Retinal pigment epithelial cell (primary cell): ENCODE measurements around the gene CPZ.

Experiments
- DNase-seq: peaks from one replicate; pipeline ENCODE4 v3.0.0-alpha.2; 2010; ENCODE audit warnings: low read depth
- H3K4me3 ChIP-seq: 2 replicates; pipeline ENCODE4 v1.5.1; 2011; ENCODE audit warnings: mild to moderate bottlenecking, low read length, control low read depth, moderate library complexity
- TF ChIP-seq, protein P1 (sequence below): conservative IDR thresholded peaks from 2 replicates; pipeline ENCODE4 v1.5.1; 2011; ENCODE audit warnings: low read depth, low read length, control low read depth, inconsistent platforms

CPZ gene

DNA sequence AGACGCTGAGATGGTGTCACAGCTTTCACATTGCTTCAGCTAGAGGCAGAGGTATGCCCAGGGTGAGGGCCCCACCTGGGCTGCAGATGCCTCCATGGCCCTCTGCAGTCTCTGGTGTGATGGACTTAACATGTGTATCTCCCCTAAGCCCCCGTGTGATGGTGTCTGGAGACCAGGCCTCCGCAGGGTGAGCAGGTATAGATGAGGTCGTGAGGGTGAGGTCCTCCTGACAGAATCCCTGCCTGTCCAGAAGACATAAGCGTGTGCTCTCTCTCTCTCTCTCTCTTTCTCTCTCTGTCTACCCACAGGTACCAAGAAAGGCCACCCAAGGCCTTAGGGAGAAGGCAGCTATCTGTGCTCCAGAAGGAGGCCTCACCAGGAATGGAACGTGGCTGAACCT is 50.9 kb downstream of the CPZ start:
- H3K4me3 ChIP-seq, result no peak overlapping the region
- TF ChIP-seq, protein P1, sequence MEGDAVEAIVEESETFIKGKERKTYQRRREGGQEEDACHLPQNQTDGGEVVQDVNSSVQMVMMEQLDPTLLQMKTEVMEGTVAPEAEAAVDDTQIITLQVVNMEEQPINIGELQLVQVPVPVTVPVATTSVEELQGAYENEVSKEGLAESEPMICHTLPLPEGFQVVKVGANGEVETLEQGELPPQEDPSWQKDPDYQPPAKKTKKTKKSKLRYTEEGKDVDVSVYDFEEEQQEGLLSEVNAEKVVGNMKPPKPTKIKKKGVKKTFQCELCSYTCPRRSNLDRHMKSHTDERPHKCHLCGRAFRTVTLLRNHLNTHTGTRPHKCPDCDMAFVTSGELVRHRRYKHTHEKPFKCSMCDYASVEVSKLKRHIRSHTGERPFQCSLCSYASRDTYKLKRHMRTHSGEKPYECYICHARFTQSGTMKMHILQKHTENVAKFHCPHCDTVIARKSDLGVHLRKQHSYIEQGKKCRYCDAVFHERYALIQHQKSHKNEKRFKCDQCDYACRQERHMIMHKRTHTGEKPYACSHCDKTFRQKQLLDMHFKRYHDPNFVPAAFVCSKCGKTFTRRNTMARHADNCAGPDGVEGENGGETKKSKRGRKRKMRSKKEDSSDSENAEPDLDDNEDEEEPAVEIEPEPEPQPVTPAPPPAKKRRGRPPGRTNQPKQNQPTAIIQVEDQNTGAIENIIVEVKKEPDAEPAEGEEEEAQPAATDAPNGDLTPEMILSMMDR, result no peak
- DNase-seq, result no peak

DNA sequence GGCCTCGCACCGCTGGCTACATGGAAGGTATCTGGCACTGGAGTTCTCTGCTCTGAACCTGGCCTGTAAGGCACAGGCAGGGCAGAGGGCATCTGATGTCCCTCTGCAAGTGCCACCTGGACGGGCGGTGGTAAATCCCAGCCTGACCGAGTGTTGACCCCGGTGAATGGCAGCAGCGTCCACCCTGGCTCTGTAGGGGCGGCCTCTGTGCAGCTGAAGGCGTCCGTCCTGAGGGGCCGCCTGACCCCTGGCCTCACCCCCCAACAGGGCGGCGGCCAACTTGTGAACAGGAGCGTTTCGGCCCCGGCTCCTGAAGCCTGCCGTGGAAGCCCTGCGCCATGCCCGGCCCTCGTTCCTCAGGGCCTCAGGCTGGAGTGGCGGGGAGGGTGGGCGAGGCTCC is 51.4 kb downstream of the CPZ start:
- DNase-seq, result no peak
- TF ChIP-seq, protein P1, result no peak
- H3K4me3 ChIP-seq, result no peak overlapping the region

DNA sequence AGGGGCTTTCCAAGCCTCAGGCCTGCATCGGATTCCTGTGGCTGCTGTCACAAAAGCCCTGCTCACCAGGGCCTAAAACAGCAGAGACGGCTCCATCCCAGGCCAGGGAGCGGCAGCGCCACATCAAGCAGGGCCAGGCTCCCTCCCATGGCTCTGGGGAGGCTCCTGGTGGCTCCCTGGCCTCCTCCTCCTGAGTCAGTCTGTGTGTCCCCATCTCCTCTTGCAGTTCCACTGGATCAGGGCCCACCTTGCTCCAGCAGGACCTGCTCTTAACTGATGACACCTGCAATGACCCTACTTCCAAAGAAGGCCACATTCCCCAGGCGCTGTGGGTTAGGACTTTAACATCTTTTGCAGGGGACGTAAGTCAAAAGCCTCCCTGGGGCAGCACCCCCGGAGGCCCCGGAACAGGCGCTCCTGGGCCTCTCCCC is 51.9 kb downstream of the CPZ start:
- no peak overlapping the region for H3K4me3 ChIP-seq
- TF ChIP-seq, protein P1, result no peak
- no peak for DNase-seq

DNA sequence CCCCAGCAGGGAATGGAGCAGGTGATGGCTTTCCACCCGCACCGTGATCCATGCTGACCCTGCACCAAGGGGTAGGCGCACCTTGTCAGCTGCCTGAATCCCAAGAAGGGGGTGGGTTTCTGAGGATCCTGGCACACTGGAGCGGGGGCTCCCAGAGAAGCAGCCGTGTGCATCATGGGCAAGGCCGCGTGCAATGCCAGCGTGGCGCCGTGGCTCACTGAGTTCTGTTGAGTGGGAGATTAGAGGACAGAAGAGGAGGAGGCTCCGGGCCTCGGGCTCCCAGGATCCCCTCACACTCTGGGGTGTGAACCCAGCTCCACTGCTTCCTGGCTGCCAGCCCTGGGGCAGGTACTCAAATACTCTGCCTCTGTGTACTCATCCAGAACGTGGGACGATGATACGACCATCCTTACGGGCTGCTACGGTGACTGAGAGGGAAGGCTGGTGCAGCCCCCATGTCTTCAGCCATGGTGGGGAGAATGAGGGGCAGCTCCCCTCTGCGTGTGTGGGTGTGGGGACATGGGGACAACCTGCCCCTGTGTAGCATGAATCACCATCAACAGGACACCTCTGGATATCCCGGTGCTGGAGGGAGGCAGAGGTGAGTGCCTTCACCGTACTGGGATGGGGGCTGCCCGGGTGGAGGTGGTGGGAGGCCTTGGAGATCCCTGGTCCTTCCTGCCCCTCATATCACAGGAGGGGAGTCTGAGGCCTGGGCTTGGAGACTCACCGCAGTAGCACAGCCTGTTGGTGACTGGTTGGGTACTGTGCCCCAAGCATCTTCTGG is 52.6 kb downstream of the CPZ start:
- no peak overlapping the region for H3K4me3 ChIP-seq
- no peak for DNase-seq
- TF ChIP-seq, protein P1, result no peak

DNA sequence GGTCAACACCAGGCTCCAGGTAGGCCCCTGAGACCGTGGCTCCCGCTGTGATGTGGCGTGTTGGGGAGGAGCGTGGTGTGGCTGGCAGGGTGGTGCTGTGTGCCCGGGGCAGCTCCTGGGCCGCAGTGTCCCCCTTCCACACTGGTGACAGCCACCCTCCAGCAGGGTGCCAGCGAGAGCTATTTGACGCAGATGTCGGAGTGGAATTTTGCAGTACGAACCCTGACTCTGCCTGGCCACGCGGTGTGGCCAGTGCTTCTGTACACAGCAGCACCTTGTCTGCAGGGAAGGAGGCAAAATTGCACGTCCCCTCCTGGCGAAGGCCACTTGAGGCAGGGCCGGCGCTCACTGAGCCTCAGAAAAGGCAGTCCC is 53.2 kb downstream of the CPZ start:
- TF ChIP-seq, protein P1, result no peak
- DNase-seq, result no peak
- no peak overlapping the region for H3K4me3 ChIP-seq

DNA sequence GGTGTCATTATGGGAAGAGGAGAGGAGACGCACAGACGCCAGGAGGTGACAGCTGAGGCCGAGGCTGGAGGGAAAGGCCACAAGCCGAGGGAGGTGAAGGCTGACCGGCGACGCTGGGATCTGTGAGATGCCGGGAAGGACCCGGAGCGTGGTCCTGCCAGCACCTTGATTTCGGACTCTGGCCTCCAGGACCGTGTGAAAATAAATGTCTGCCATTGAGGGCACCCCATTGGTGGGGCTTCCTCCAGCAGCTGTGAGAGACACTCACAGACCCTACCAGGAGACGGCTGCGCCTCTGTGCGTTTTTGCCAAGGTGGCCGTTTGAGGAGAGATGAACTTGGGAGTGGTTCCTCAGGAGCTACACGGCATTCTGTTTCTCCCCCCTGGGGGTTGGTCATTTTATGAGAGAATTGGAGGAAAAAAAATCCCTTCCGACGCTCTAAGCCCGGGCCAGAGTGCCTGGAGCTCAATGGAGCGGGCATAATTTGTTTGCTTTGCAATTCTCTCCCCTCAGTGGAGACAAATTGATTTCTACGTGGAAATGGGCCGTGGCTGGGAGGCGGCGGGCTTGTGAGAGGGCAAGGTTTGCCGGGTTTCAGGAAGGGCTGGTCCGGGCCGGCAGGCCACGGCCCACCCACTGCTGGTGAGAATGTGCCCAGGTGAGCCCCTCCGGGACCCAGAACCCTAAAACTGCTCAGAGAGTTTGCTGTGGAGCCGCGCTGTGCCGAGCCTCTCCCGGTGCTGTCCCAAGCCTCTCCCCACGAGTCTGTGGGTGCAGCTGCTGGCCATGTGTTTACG is 53.9 kb downstream of the CPZ start:
- no peak overlapping the region for H3K4me3 ChIP-seq
- no peak for DNase-seq
- TF ChIP-seq, protein P1, result no peak

DNA sequence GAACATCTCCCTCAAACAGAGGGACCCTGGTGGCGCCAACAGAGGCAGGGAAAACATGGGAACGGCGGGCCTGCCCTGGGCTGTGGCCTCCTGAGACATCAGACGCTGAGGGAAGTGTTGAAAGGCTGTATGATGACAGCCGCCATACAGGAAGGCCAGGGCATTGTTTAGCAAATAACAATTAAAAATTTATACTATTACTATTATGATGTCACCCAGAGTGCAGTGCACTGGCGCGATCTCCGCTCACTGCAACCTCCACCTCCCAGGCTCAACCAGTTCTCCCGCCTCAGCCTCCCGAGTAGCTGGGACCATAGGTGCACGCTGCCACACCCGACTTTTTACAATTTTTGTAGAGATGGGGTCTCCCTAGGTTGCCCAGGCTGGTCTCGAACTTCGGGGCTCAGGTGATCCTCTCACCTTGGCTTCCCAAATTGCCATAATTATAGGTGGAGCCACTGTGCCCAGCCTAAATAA is 54.6 kb downstream of the CPZ start:
- no peak overlapping the region for H3K4me3 ChIP-seq
- TF ChIP-seq, protein P1, result no peak
- no peak for DNase-seq
